Measurements from ENCODE around the gene TRAF7.
"Not testable (repeated sequence)": the region's sequence is repeated elsewhere in the genome, so short reads cannot be mapped to it uniquely, and the experiment has no call there.

The TRAF7 gene

GRCh38 chr16:2155091-2155950, at the start of gene TRAF7:
Gene TRAF7 (plus strand): TSS chr16:2155782. CDS start chr16:2163921, 8,139 bp downstream.
- peak; percentile 99 for FAIRE-seq

GRCh38 chr16:2106211-2106610, 49.4 kb upstream of the TRAF7 start:
- not testable (repeated sequence) for FAIRE-seq

- FAIRE-seq: not testable (repeated sequence)
Measured at GRCh38 chr16:2107121-2107790, 48.3 kb upstream of the TRAF7 start.

GRCh38 chr16:2107791-2108125, 47.8 kb upstream of the TRAF7 start:
- FAIRE-seq: not testable (repeated sequence)

- not testable (repeated sequence) for FAIRE-seq
Measured at GRCh38 chr16:2108446-2109270, 46.9 kb upstream of the TRAF7 start.

GRCh38 chr16:2109271-2109580, 46.4 kb upstream of the TRAF7 start:
- not testable (repeated sequence) for FAIRE-seq

GRCh38 chr16:2109872-2110271, 45.7 kb upstream of the TRAF7 start:
- FAIRE-seq: not testable (repeated sequence)

- FAIRE-seq: not testable (repeated sequence)
Measured at GRCh38 chr16:2110332-2111008, 45.1 kb upstream of the TRAF7 start.

GRCh38 chr16:2111009-2111353, 44.6 kb upstream of the TRAF7 start:
- FAIRE-seq: not testable (repeated sequence)

- not testable (repeated sequence) for FAIRE-seq
Measured at GRCh38 chr16:2111412-2112335, 43.9 kb upstream of the TRAF7 start.

GRCh38 chr16:2112539-2113106, 43.0 kb upstream of the TRAF7 start:
- FAIRE-seq: not testable (repeated sequence)

GRCh38 chr16:2114225-2114624, 41.4 kb upstream of the TRAF7 start:
- FAIRE-seq: not testable (repeated sequence)

- not testable (repeated sequence) for FAIRE-seq
Measured at GRCh38 chr16:2114885-2115590, 40.5 kb upstream of the TRAF7 start.

GRCh38 chr16:2115591-2115973, 40.0 kb upstream of the TRAF7 start:
- FAIRE-seq: no peak

- not testable (repeated sequence) for FAIRE-seq
Measured at GRCh38 chr16:2116428-2116827, 39.2 kb upstream of the TRAF7 start.

GRCh38 chr16:2117341-2117740, 38.2 kb upstream of the TRAF7 start:
- FAIRE-seq: not testable (repeated sequence)

- not testable (repeated sequence) for FAIRE-seq
Measured at GRCh38 chr16:2117960-2118722, 37.4 kb upstream of the TRAF7 start.

GRCh38 chr16:2121325-2121724, 34.3 kb upstream of the TRAF7 start:
- FAIRE-seq: not testable (repeated sequence)

- FAIRE-seq: no peak
Measured at GRCh38 chr16:2121853-2122252, 33.7 kb upstream of the TRAF7 start.

GRCh38 chr16:2122429-2122828, 33.2 kb upstream of the TRAF7 start:
- FAIRE-seq: no peak
